Cardiac muscle cell (in vitro differentiated cells and primary cell): ENCODE results near the gene ANXA2R. TPM values are rescaled to one million over a fixed set of nuclear protein-coding genes. Genes with fewer than 3 reads are reported as not detected.
"Not testable (repeated sequence)": the region's sequence is repeated elsewhere in the genome, so short reads cannot be mapped to it uniquely, and the experiment has no call there.

Experiments used
- DNase-seq, 2 donors: peaks; one replicate each; pipeline versions ENCODE4 v3.0.0 to v3.0.0-alpha.2; 2010 to 2017; ENCODE audit warnings: low read depth in 1 of 2, low spot score in 1 of 2
- H3K27ac ChIP-seq: fragments of 200-600 bp; sonication (generic); 2 replicates; pipeline ENCODE4 v1.5.1; 2016
- H3K27me3 ChIP-seq: fragments of 200-600 bp; sonication (generic); 2 replicates; pipeline ENCODE4 v1.6.0; 2016; ENCODE audit warnings: control low read depth
- H3K36me3 ChIP-seq: fragments of 200-600 bp; sonication (generic); 2 replicates; pipeline ENCODE4 v1.5.1; 2016; ENCODE audit warnings: control low read depth
- H3K4me1 ChIP-seq: fragments of 200-600 bp; sonication (generic); 2 replicates; pipeline ENCODE4 v1.8.1; 2017; ENCODE audit warnings: low read depth, mild to moderate bottlenecking, mixed run types
- H3K4me3 ChIP-seq: fragments of 200-600 bp; sonication (generic); 2 replicates; pipeline ENCODE4 v1.5.1; 2016; ENCODE audit warnings: mild to moderate bottlenecking
- H3K9me3 ChIP-seq: fragments of 200-600 bp; sonication (generic); 2 replicates; pipeline ENCODE4 v1.5.1; 2017; ENCODE audit warnings: low read depth, mild to moderate bottlenecking, control low read depth
- CTCF ChIP-seq: IDR thresholded peaks from 2 replicates; pipeline ENCODE4 v1.5.1; 2012; ENCODE audit warnings: low read depth, mild to moderate bottlenecking, low read length
- polyA plus RNA-seq: library from polyadenylated mRNA; unstranded; fragments of >200 nt; fragmentation: Nextera tagmentation; extraction: Ambion mirVana; gene quantifications from 2 replicates; pipeline ENCODE4 v1.2.1, GENCODE V29; 2016
- total RNA-seq: library from RNA; depleted of rRNA; stranded (reverse); fragments of >200 nt; gene quantifications from 2 replicates; pipeline ENCODE4 v1.2.3, GENCODE V29; 2016

Gene ANXA2R
- total and polyA plus RNA-seq, 2 experiments from 2014 or later, result 0.43 to 0.63 TPM

GRCh38 chr5:43075319-43076293 is 35.5 kb upstream of the ANXA2R start:
- Histone ChIP-seq H3K27me3 (no peaks in the 10 kb centered on the region), H3K4me1 (peaks cover 6% of the 10 kb centered on the region), H3K27ac (peak overlapping the region; percentile 39), H3K9me3 (no peaks in the 10 kb centered on the region), H3K4me3 (no peak overlapping the region), H3K36me3 (peaks cover 9% of the 10 kb centered on the region)
- DNase-seq, result peak in 1 of 2 donors; percentile 67
- TF ChIP-seq CTCF, result no peak

- Histone ChIP-seq H3K36me3 (peaks cover 10% of the 10 kb centered on the region), H3K9me3 (no peaks in the 10 kb centered on the region), H3K4me1 (peaks cover 6% of the 10 kb centered on the region), H3K27me3 (no peaks in the 10 kb centered on the region), H3K4me3 (no peak overlapping the region), H3K27ac (no peak overlapping the region)
- no peak for DNase-seq
- TF ChIP-seq CTCF, result no peak
Observed at GRCh38 chr5:43074987-43075318, 34.8 kb upstream of the ANXA2R start.

GRCh38 chr5:43073597-43074546 is 33.8 kb upstream of the ANXA2R start:
- DNase-seq, result peak; percentile 52 to 60
- peak; percentile 73 for TF ChIP-seq CTCF
- Histone ChIP-seq H3K36me3 (peaks cover 10% of the 10 kb centered on the region), H3K4me1 (peaks cover 1% of the 10 kb centered on the region), H3K27ac (no peak overlapping the region), H3K4me3 (no peak overlapping the region), H3K9me3 (no peaks in the 10 kb centered on the region), H3K27me3 (no peaks in the 10 kb centered on the region)

GRCh38 chr5:43069401-43069720 is 29.2 kb upstream of the ANXA2R start:
- DNase-seq, H3K36me3 ChIP-seq, H3K27me3 ChIP-seq, H3K4me3 ChIP-seq, H3K4me1 ChIP-seq, H3K9me3 ChIP-seq, H3K27ac ChIP-seq: not testable (repeated sequence)

- no peak for DNase-seq
- Histone ChIP-seq H3K27me3 (no peaks in the 10 kb centered on the region), H3K27ac (no peak overlapping the region), H3K4me1 (peaks cover 8% of the 10 kb centered on the region), H3K4me3 (peak overlapping the region; percentile 75), H3K36me3 (peaks cover 10% of the 10 kb centered on the region), H3K9me3 (no peaks in the 10 kb centered on the region)
- TF ChIP-seq CTCF, result no peak
Observed at GRCh38 chr5:43068037-43068436, 27.9 kb upstream of the ANXA2R start.
